ENCODE results near the gene PON3.

Gene PON3

GRCh38 chr7:95421847-95422444, 25.8 kb upstream of the PON3 start:
- H3K4me3 ChIP-seq (ENCODE audit: low read depth, low read length), result no peak overlapping the region
- TF ChIP-seq MAX (IDR thresholded peaks at IDR 0.05; ENCODE audit: low read depth, low read length), result no peak
- no peak for TF ChIP-seq CTCF (IDR thresholded peaks at IDR 0.05; ENCODE audit: low read depth, low read length)
- TF ChIP-seq POLR2A (IDR thresholded peaks at IDR 0.05; ENCODE audit: extremely low read depth, insufficient read length), result no peak
- TF ChIP-seq MYC (IDR thresholded peaks at IDR 0.05; ENCODE audit: low read depth, low read length), result no peak
- no peak for DNase-seq (ENCODE audit: low read depth)

- DNase-seq (ENCODE audit: low read depth), result no peak
- H3K4me3 ChIP-seq (ENCODE audit: low read depth, low read length), result no peak overlapping the region
- TF ChIP-seq POLR2A (IDR thresholded peaks at IDR 0.05; ENCODE audit: extremely low read depth, insufficient read length) (no peak), CTCF (IDR thresholded peaks at IDR 0.05; ENCODE audit: low read depth, low read length) (no peak), MAX (IDR thresholded peaks at IDR 0.05; ENCODE audit: low read depth, low read length) (no peak), MYC (IDR thresholded peaks at IDR 0.05; ENCODE audit: low read depth, low read length) (no peak)
These were observed 25.0 kb upstream of the PON3 start for GRCh38 chr7:95421000-95421846.

GRCh38 chr7:95412075-95412474, 15.9 kb upstream of the PON3 start:
- no peak for TF ChIP-seq POLR2A (IDR thresholded peaks at IDR 0.05; ENCODE audit: extremely low read depth, insufficient read length)
- no peak for TF ChIP-seq CTCF (IDR thresholded peaks at IDR 0.05; ENCODE audit: low read depth, low read length)
- TF ChIP-seq MYC (IDR thresholded peaks at IDR 0.05; ENCODE audit: low read depth, low read length), result no peak
- no peak for TF ChIP-seq MAX (IDR thresholded peaks at IDR 0.05; ENCODE audit: low read depth, low read length)
- no peak for DNase-seq (ENCODE audit: low read depth)
- no peak overlapping the region for H3K4me3 ChIP-seq (ENCODE audit: low read depth, low read length)

- no peak overlapping the region for H3K4me3 ChIP-seq (ENCODE audit: low read depth, low read length)
- DNase-seq (ENCODE audit: low read depth), result no peak
- TF ChIP-seq MYC (IDR thresholded peaks at IDR 0.05; ENCODE audit: low read depth, low read length), result no peak
- TF ChIP-seq POLR2A (IDR thresholded peaks at IDR 0.05; ENCODE audit: extremely low read depth, insufficient read length), result no peak
- TF ChIP-seq CTCF (IDR thresholded peaks at IDR 0.05; ENCODE audit: low read depth, low read length), result no peak
- TF ChIP-seq MAX (IDR thresholded peaks at IDR 0.05; ENCODE audit: low read depth, low read length), result no peak
These were observed 15.5 kb upstream of the PON3 start for GRCh38 chr7:95411666-95412065.

- no peak overlapping the region for H3K4me3 ChIP-seq (ENCODE audit: low read depth, low read length)
- no peak for DNase-seq (ENCODE audit: low read depth)
- TF ChIP-seq MYC (IDR thresholded peaks at IDR 0.05; ENCODE audit: low read depth, low read length) (no peak), CTCF (IDR thresholded peaks at IDR 0.05; ENCODE audit: low read depth, low read length) (no peak), POLR2A (IDR thresholded peaks at IDR 0.05; ENCODE audit: extremely low read depth, insufficient read length) (no peak), MAX (IDR thresholded peaks at IDR 0.05; ENCODE audit: low read depth, low read length) (no peak)
These were observed 14.9 kb upstream of the PON3 start for GRCh38 chr7:95411036-95411435.

All from NB4 (cell line).